HEK293T (cell line): ENCODE results near the gene INVS.

Source experiments
- CTCF ChIA-PET: fragments of 350-600 bp; formaldehyde crosslinking; extraction: SDS; loops from one replicate; lab custom pipeline; 2021; ENCODE audit warnings: antibody characterized with exemption, inconsistent platforms; lab: Yijun Ruan, JAX
- POLR2A ChIA-PET: fragments of 350-600 bp; formaldehyde crosslinking; extraction: SDS; loops from one replicate; lab custom pipeline; 2020; ENCODE audit warnings: antibody characterized with exemption, inconsistent platforms; lab: Yijun Ruan, JAX
- DNase-seq: peaks from one replicate; pipeline ENCODE4 v3.0.0; 2012; ENCODE audit warnings: mixed read lengths; ENCODE audit errors: extremely low spot score
- ARNT ChIP-seq: fragments of 450-650 bp; IDR thresholded peaks from 2 replicates; pipeline ENCODE4 v1.6.1; 2017; ENCODE audit warnings: mild to moderate bottlenecking
- BHLHE40 ChIP-seq: fragments of 450-650 bp; IDR thresholded peaks from 2 replicates; pipeline ENCODE4 v1.6.1; 2016; ENCODE audit warnings: mild to moderate bottlenecking, moderate library complexity, borderline replicate concordance
- CTBP1 ChIP-seq: fragments of 450-650 bp; IDR thresholded peaks from 2 replicates; pipeline ENCODE4 v1.6.1; 2016; ENCODE audit warnings: borderline replicate concordance
- ELF4 ChIP-seq: fragments of 450-650 bp; IDR thresholded peaks from 2 replicates; pipeline ENCODE4 v1.6.1; 2017; ENCODE audit warnings: antibody characterized with exemption
- FOXA1 ChIP-seq: fragments of 450-650 bp; IDR thresholded peaks from 2 replicates; pipeline ENCODE4 v1.6.1; 2016; ENCODE audit warnings: mild to moderate bottlenecking
- FOXK2 ChIP-seq: fragments of 450-650 bp; IDR thresholded peaks from 2 replicates; pipeline ENCODE4 v1.6.1; 2016; ENCODE audit warnings: mild to moderate bottlenecking
- FOXM1 ChIP-seq: fragments of 450-650 bp; IDR thresholded peaks from 2 replicates; pipeline ENCODE4 v1.6.1; 2017; ENCODE audit warnings: mild to moderate bottlenecking, borderline replicate concordance
- HDGF ChIP-seq: fragments of 450-650 bp; IDR thresholded peaks from 2 replicates; pipeline ENCODE4 v1.6.1; 2017; ENCODE audit warnings: antibody characterized with exemption, borderline replicate concordance
- L3MBTL2 ChIP-seq: fragments of 450-650 bp; conservative IDR thresholded peaks from 2 replicates; pipeline ENCODE4 v1.6.1; 2016; ENCODE audit warnings: mild to moderate bottlenecking
- LEF1 ChIP-seq: fragments of 450-650 bp; IDR thresholded peaks from 2 replicates; pipeline ENCODE4 v1.6.1; 2017; ENCODE audit warnings: mild to moderate bottlenecking, borderline replicate concordance
- NFRKB ChIP-seq: fragments of 450-650 bp; IDR thresholded peaks from 2 replicates; pipeline ENCODE4 v1.6.1; 2016; ENCODE audit warnings: mild to moderate bottlenecking, moderate library complexity
- SP1 ChIP-seq: fragments of 450-650 bp; IDR thresholded peaks from 2 replicates; pipeline ENCODE4 v1.6.1; 2017
- SUZ12 ChIP-seq: fragments of 450-650 bp; IDR thresholded peaks from 2 replicates; pipeline ENCODE4 v1.6.1; 2016; ENCODE audit warnings: mild to moderate bottlenecking
- TARDBP ChIP-seq: fragments of 450-650 bp; IDR thresholded peaks from 2 replicates; pipeline ENCODE4 v1.6.1; 2016
- ZNF384 ChIP-seq: fragments of 450-650 bp; IDR thresholded peaks from 2 replicates; pipeline ENCODE4 v1.6.1; 2016
- TF ChIP-seq, protein P1 (sequence below): fragments of 450-650 bp; IDR thresholded peaks from 2 replicates; pipeline ENCODE4 v1.6.1; 2016

Gene INVS

DNA sequence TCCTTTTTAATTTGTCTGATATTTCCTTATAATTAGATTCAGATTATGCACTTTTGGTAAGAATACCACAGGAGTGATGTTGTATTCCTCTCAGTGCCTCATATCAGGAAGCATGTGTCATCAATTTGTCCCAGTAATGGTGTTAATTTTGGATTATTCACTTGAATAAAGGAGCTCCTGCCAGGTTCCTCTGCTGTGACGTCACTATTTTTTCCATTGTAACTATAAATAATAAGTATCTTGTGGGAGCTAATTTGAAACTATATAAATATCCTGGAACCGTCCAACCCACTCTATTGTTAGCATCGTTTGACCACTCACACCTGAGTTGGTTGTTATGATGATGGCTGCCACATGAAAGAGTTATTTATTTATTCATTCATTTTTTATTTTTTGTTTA, 107.9 kb downstream of the INVS start:
- CTCF ChIA-PET = no interaction called here
- TF ChIP-seq FOXK2 = no peak
- TF ChIP-seq FOXM1 = no peak
- no peak for TF ChIP-seq FOXA1
- TF ChIP-seq TARDBP = no peak
- TF ChIP-seq LEF1 = no peak
- TF ChIP-seq HDGF = no peak
- no peak for TF ChIP-seq CTBP1
- TF ChIP-seq BHLHE40 = no peak
- TF ChIP-seq ARNT = no peak
- TF ChIP-seq ELF4 = no peak
- no peak for TF ChIP-seq NFRKB
- TF ChIP-seq SUZ12 = no peak
- no peak for TF ChIP-seq SP1
- TF ChIP-seq, protein P1, sequence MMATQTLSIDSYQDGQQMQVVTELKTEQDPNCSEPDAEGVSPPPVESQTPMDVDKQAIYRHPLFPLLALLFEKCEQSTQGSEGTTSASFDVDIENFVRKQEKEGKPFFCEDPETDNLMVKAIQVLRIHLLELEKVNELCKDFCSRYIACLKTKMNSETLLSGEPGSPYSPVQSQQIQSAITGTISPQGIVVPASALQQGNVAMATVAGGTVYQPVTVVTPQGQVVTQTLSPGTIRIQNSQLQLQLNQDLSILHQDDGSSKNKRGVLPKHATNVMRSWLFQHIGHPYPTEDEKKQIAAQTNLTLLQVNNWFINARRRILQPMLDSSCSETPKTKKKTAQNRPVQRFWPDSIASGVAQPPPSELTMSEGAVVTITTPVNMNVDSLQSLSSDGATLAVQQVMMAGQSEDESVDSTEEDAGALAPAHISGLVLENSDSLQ = no peak
- TF ChIP-seq ZNF384 = no peak
- TF ChIP-seq L3MBTL2 = no peak
- POLR2A ChIA-PET = no interaction called here
- no peak for DNase-seq

DNA sequence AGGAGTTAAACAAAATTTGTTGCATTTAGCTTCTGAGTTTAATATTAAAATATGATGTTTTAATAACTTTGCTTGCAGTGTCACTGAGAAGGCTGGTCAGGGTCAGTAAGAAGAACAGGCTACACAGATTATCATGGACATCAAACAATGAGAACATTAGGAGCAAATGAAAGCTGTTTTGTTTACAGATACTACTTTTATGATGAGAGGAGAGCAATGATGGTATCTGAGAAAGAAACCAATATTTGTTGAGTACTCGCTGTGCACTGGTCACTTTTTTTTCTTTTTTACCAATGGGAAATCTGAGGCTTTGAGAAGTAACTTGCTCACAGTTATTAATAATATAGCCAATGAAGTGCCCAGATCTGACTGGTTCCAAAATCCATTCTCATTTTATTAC, 109.6 kb downstream of the INVS start:
- no peak for TF ChIP-seq L3MBTL2
- TF ChIP-seq LEF1 = no peak
- no peak for TF ChIP-seq TARDBP
- no peak for TF ChIP-seq NFRKB
- TF ChIP-seq BHLHE40 = no peak
- no peak for TF ChIP-seq ELF4
- no peak for TF ChIP-seq FOXM1
- TF ChIP-seq HDGF = no peak
- TF ChIP-seq ZNF384 = no peak
- no peak for TF ChIP-seq SP1
- TF ChIP-seq FOXA1 = no peak
- TF ChIP-seq ARNT = no peak
- TF ChIP-seq SUZ12 = no peak
- TF ChIP-seq CTBP1 = no peak
- TF ChIP-seq, protein P1 = no peak
- CTCF ChIA-PET = no interaction called here
- DNase-seq = no peak
- POLR2A ChIA-PET = no interaction called here

DNA sequence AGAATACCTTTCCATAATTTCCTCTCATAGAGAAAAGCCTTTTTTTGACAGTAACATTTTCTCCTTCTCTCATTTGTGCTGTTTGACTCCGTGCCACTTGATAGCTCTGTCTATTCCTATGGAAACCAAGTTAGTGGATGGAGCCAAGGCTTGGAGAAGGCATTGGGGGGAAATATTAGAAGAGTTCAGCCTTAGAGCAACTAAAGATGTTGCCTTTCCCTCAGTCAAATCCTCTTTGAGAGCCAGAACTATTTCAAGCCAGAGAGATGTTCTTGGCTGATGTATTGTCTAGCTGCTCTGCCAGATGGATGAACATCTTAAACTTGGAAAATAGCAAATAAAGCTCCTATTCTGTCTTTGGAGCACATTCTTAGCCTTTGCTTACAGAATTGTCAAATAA, 112.4 kb downstream of the INVS start:
- no peak for DNase-seq
- CTCF ChIA-PET = no interaction called here
- POLR2A ChIA-PET = no interaction called here
- TF ChIP-seq ARNT (no peak), ZNF384 (no peak), HDGF (no peak), BHLHE40 (no peak), FOXM1 (no peak), FOXK2 (no peak), ELF4 (no peak), SUZ12 (no peak), FOXA1 (no peak), SP1 (no peak), NFRKB (no peak), L3MBTL2 (no peak), TARDBP (no peak), CTBP1 (no peak), LEF1 (no peak)
- TF ChIP-seq, protein P1 = no peak

DNA sequence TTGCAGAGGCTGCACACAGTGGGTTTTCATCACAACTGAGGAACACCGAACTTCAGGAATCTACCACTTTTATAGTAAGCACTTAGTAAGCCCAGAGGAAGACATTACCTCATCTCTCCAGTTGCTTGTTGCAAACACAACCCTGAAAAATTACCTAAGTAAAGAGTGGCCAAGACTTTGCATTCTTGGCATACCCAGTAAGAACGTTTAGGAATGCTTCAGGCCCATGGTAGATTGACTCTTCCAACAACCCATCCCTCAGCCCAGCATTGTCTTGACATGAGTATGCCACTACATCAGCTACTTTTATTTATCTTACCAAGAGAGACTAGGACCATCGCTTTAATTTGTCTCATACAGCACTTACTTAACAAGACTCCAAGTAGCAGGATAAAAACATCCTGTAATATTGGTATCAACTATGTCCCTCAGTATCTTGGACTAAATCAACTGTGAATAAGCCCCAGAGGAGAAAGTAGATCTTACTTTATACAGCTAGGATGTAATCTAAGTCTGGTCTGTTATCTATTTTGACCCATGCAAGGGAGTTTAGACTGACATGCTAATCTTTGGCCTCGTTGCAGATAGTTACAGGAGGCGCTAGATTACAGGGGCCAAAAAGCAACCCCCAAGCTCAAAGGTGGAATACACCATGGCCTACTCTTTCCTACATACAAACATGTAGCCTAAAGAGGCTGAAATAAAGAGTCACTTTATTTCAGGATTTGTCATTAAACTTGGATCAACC, 114.9 kb downstream of the INVS start:
- POLR2A ChIA-PET = no interaction called here

DNA sequence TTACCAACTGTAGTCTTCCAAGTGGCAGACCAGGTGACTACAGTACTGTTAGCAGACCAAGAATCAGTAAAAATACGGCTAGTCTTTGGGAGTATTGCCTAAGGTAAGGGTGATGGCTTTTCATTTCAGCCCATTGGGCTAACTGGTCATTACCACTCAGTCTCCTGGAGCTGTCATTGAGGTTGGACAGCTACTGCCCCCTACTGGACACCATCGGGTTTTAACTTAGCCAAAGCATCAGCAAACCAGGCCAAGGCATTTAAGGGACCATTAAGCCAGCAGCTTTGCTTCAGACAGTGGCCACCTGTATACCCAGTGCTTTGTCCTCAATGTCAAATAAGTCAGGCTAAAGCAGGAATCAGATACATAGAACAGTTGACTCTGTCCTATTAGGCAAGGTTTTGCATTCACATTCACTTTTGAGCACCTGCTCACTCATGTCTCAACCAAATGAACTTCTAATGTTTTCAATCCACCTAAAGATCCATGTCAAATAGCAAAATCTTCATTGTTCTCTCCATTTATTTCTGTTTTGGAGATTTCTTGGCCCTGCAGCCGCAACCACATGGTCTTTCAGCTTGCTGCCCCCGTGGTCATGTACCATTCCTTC, 117.2 kb downstream of the INVS start:
- POLR2A ChIA-PET = no interaction called here
- TF ChIP-seq BHLHE40 (no peak), CTBP1 (no peak), FOXK2 (no peak), SUZ12 (no peak), FOXM1 (no peak), ZNF384 (no peak), L3MBTL2 (no peak), SP1 (no peak), ELF4 (no peak), ARNT (no peak), TARDBP (no peak), FOXA1 (no peak), LEF1 (no peak)
- TF ChIP-seq, protein P1 = no peak
- CTCF ChIA-PET = no interaction called here
- peak; percentile 62 for DNase-seq

More for the DNA sequence above, 114.9 kb downstream of the INVS start:
- TF ChIP-seq FOXM1 = no peak
- TF ChIP-seq BHLHE40 = no peak
- TF ChIP-seq, protein P1 = no peak
- no peak for TF ChIP-seq CTBP1
- TF ChIP-seq ZNF384 = no peak
- TF ChIP-seq ARNT = no peak
- TF ChIP-seq TARDBP = no peak
- no peak for TF ChIP-seq LEF1
- no peak for TF ChIP-seq NFRKB
- no peak for TF ChIP-seq ELF4
- CTCF ChIA-PET = no interaction called here
- DNase-seq = no peak
